H9 (cell line): ENCODE data around the gene TDP1. TPM values are rescaled to one million over a fixed set of nuclear protein-coding genes. Genes with fewer than 3 reads are reported as not detected.
A peak's percentile ranks its signal among the peaks of the same experiment; 100 is the strongest.

Source experiments
- DNase-seq: peaks from one replicate; pipeline ENCODE4 v3.0.0-alpha.2; 2017
- H2AFZ ChIP-seq: one replicate; pipeline ENCODE4 v1.6.1; 2013; ENCODE audit warnings: mild to moderate bottlenecking, low read length, control low read depth, moderate library complexity
- H2AK5ac ChIP-seq: 2 replicates; pipeline ENCODE4 v1.6.1; 2013; ENCODE audit warnings: low read length, control low read depth, mixed read lengths; ENCODE audit not compliant: insufficient read length
- H2BK120ac ChIP-seq: one replicate; pipeline ENCODE4 v1.6.1; 2013; ENCODE audit warnings: low read depth, mild to moderate bottlenecking, low read length, control low read depth, inconsistent platforms; ENCODE audit not compliant: poor library complexity, severe bottlenecking
- H2BK12ac ChIP-seq: 2 replicates; pipeline ENCODE4 v1.6.1; 2013; ENCODE audit warnings: low read length, control low read depth, mixed read lengths, low read depth; ENCODE audit not compliant: insufficient read length
- H2BK15ac ChIP-seq: 2 replicates; pipeline ENCODE4 v1.6.1; 2013; ENCODE audit warnings: low read depth, low read length, control low read depth
- H2BK20ac ChIP-seq: one replicate; pipeline ENCODE4 v1.6.1; 2013; ENCODE audit warnings: low read depth, mild to moderate bottlenecking, low read length, control low read depth, inconsistent platforms; ENCODE audit not compliant: poor library complexity, severe bottlenecking
- H2BK5ac ChIP-seq: 2 replicates; pipeline ENCODE4 v1.6.1; 2013; ENCODE audit warnings: low read length, control low read depth, mixed read lengths; ENCODE audit not compliant: insufficient read length
- H3K14ac ChIP-seq: 2 replicates; pipeline ENCODE4 v1.6.1; 2013; ENCODE audit warnings: low read length, control low read depth; ENCODE audit not compliant: insufficient read depth
- H3K18ac ChIP-seq: 2 replicates; pipeline ENCODE4 v1.6.1; 2013; ENCODE audit warnings: low read depth, mild to moderate bottlenecking, mixed read lengths, low read length, control low read depth; ENCODE audit not compliant: insufficient read length
- H3K23ac ChIP-seq: 2 replicates; pipeline ENCODE4 v1.6.1; 2013; ENCODE audit warnings: low read length, control low read depth, mixed read lengths, low read depth; ENCODE audit not compliant: insufficient read length
- H3K23me2 ChIP-seq: 2 replicates; pipeline ENCODE4 v1.6.1; 2013; ENCODE audit warnings: low read depth, mild to moderate bottlenecking, mixed read lengths, low read length, control low read depth; ENCODE audit not compliant: insufficient read length, poor library complexity, severe bottlenecking
- H3K27ac ChIP-seq: 2 replicates; pipeline ENCODE4 v1.5.1; 2013; ENCODE audit warnings: low read length, control low read depth, mixed read lengths, low read depth; ENCODE audit not compliant: insufficient read length
- H3K27me3 ChIP-seq: 2 replicates; pipeline ENCODE4 v1.6.1; 2013; ENCODE audit warnings: low read length, control low read depth, inconsistent platforms; ENCODE audit not compliant: insufficient read depth
- H3K4ac ChIP-seq: 2 replicates; pipeline ENCODE4 v1.6.1; 2013; ENCODE audit warnings: low read depth, mild to moderate bottlenecking, control low read depth, inconsistent platforms, low read length, moderate library complexity
- H3K4me1 ChIP-seq: 2 replicates; pipeline ENCODE4 v1.6.1; 2013; ENCODE audit warnings: low read length, control low read depth, inconsistent platforms; ENCODE audit not compliant: insufficient read depth
- H3K4me2 ChIP-seq: 2 replicates; pipeline ENCODE4 v1.6.1; 2013; ENCODE audit warnings: low read length, control low read depth, mixed read lengths; ENCODE audit not compliant: insufficient read length, insufficient read depth
- H3K56ac ChIP-seq: 2 replicates; pipeline ENCODE4 v1.6.1; 2013; ENCODE audit warnings: low read depth, mild to moderate bottlenecking, mixed read lengths, low read length, control low read depth; ENCODE audit not compliant: insufficient read length
- H3K79me1 ChIP-seq: 2 replicates; pipeline ENCODE4 v1.6.1; 2013; ENCODE audit warnings: low read depth, mild to moderate bottlenecking, moderate library complexity, low read length, control low read depth, inconsistent platforms; ENCODE audit not compliant: insufficient read depth, poor library complexity, severe bottlenecking
- H3K79me2 ChIP-seq: 2 replicates; pipeline ENCODE4 v1.6.1; 2013; ENCODE audit warnings: low read length, control low read depth, inconsistent platforms; ENCODE audit not compliant: insufficient read depth
- H3K9ac ChIP-seq: 2 replicates; pipeline ENCODE4 v1.6.1; 2013; ENCODE audit warnings: low read length, control low read depth, mixed read lengths; ENCODE audit not compliant: insufficient read length; ENCODE audit errors: extremely low read depth
- H3K9me3 ChIP-seq: one replicate; pipeline ENCODE4 v1.6.1; 2013; ENCODE audit warnings: low read depth, low read length, inconsistent platforms; ENCODE audit not compliant: control insufficient read depth
- H3T11ph ChIP-seq: one replicate; pipeline ENCODE4 v1.6.1; 2013; ENCODE audit warnings: mild to moderate bottlenecking, low read length, control low read depth, inconsistent platforms
- H4K20me1 ChIP-seq: one replicate; pipeline ENCODE4 v1.6.1; 2013; ENCODE audit not compliant: control insufficient read depth, insufficient read length, insufficient read depth
- H4K5ac ChIP-seq: 2 replicates; pipeline ENCODE4 v1.6.1; 2013; ENCODE audit warnings: low read depth, mild to moderate bottlenecking, mixed read lengths, low read length, control low read depth; ENCODE audit not compliant: insufficient read length
- H4K8ac ChIP-seq: replicated peaks from 2 replicates; pipeline ENCODE4 v1.6.1; 2013; ENCODE audit warnings: low read length, control low read depth, mixed read lengths, low read depth; ENCODE audit not compliant: insufficient read length
- H4K91ac ChIP-seq: 2 replicates; pipeline ENCODE4 v1.6.1; 2013; ENCODE audit warnings: low read depth, mild to moderate bottlenecking, moderate library complexity, mixed read lengths, low read length, control low read depth; ENCODE audit not compliant: insufficient read length
- H3K27ac Mint-ChIP-seq, 3 experiments: 2 replicates in 2 of 3; 3 replicates in 1 of 3; pipeline ENCODE4 v1.8.0; 2020 to 2021; ENCODE audit warnings: mixed read lengths in 3 of 3, mild to moderate bottlenecking in 1 of 3, moderate library complexity in 1 of 3
- H3K27me3 Mint-ChIP-seq: 2 replicates; pipeline ENCODE4 v1.8.0; 2021; ENCODE audit warnings: low read depth, mild to moderate bottlenecking, moderate library complexity, mixed read lengths
- H3K36me3 Mint-ChIP-seq, 3 experiments: 2 replicates in 2 of 3; 3 replicates in 1 of 3; pipeline ENCODE4 v1.8.0; 2020 to 2021; ENCODE audit warnings: low read depth in 3 of 3, mixed read lengths in 3 of 3; ENCODE audit not compliant: insufficient read depth in 1 of 3
- H3K4me1 Mint-ChIP-seq, 2 experiments: 2 replicates each; pipeline ENCODE4 v1.8.0; 2020; ENCODE audit warnings: mixed read lengths in 2 of 2
- H3K4me3 Mint-ChIP-seq, 2 experiments: 2 replicates in 1 of 2; 3 replicates in 1 of 2; pipeline ENCODE4 v1.8.0; 2020 to 2021; ENCODE audit warnings: mild to moderate bottlenecking in 2 of 2, mixed read lengths in 2 of 2, moderate library complexity in 1 of 2
- H3K9me3 Mint-ChIP-seq, 2 experiments: 2 replicates in 1 of 2; 3 replicates in 1 of 2; pipeline ENCODE4 v1.8.0; 2020; ENCODE audit warnings: mild to moderate bottlenecking in 2 of 2, mixed read lengths in 2 of 2, moderate library complexity in 1 of 2
- CTCF ChIP-seq: fragments of 200-600 bp; sonication (generic); conservative IDR thresholded peaks from 3 replicates; pipeline ENCODE4 v1.8.0; 2021; ENCODE audit warnings: antibody characterized with exemption, mild to moderate bottlenecking
- WGBS: extraction: QIAGEN DNeasy Blood & Tissue Kit; methylation state at CpG from one replicate; pipeline ENCODE4 v1.1.7; 2013; ENCODE audit warnings: missing lambda C conversion rate, low lambda C conversion rate, mixed read lengths; ENCODE audit not compliant: insufficient read length; ENCODE audit errors: extremely low coverage; 5-methylcytosine and 5-hydroxymethylcytosine counted together
- total RNA-seq: library from RNA; stranded (reverse); gene quantifications from 2 replicates; pipeline ENCODE4 v1.2.1, GENCODE V29; 2021

Gene TDP1
- total RNA-seq, 1 experiment from 2014 or later: 53.4 TPM

- Histone ChIP-seq H3K27me3 (no peaks in the 10 kb centered on the region), H3T11ph (no peak overlapping the region), H3K27ac (no peak overlapping the region), H3K18ac (no peak overlapping the region), H3K23ac (no peak overlapping the region), H3K56ac (no peak overlapping the region), H2AK5ac (no peak overlapping the region), H2BK120ac (no peak overlapping the region), H3K4ac (no peak overlapping the region), H2BK12ac (no peak overlapping the region), H2BK15ac (no peak overlapping the region), H4K8ac (no peak overlapping the region), H3K79me1 (no peaks in the 10 kb centered on the region), H2BK5ac (no peak overlapping the region), H4K5ac (no peak overlapping the region), H4K20me1 (no peaks in the 10 kb centered on the region), H3K9ac (no peak overlapping the region), H3K4me2 (no peak overlapping the region), H3K23me2 (no peaks in the 10 kb centered on the region), H3K79me2 (no peaks in the 10 kb centered on the region), H2AFZ (no peak overlapping the region), H3K9me3 (no peaks in the 10 kb centered on the region), H4K91ac (no peak overlapping the region), H3K14ac (no peak overlapping the region), H2BK20ac (no peak overlapping the region), H3K4me1 (no peaks in the 10 kb centered on the region)
- H3K9me3 Mint-ChIP-seq: no peaks in the 10 kb centered on the region
- no peaks in the 10 kb centered on the region; the same call in 1 of the 2 replicates for H3K27me3 Mint-ChIP-seq
- H3K36me3 Mint-ChIP-seq: peaks cover 8 to 45% (median 43%) of the 10 kb centered on the region in 3 experiments; a peak in 6 of 7 replicates
- peaks cover 4 to 5% of the 10 kb centered on the region in 2 experiments; a peak in 3 of 4 replicates for H3K4me1 Mint-ChIP-seq
- TF ChIP-seq CTCF: no peak
- H3K4me3 Mint-ChIP-seq: no peak overlapping the region
- no CpG with 5 or more reads among the region's 1 CpG for WGBS
- no peak for DNase-seq
- peak overlapping the region in 1 of 3 experiments; percentile 40; a peak in 2 of 7 replicates for H3K27ac Mint-ChIP-seq
Observed at GRCh38 chr14:90027842-90028241, 72.1 kb downstream of the TDP1 start.
